SU-DHL-6 (cell line): ENCODE results near the gene PPP6R1.
"Not testable (repeated sequence)": the region's sequence is repeated elsewhere in the genome, so short reads cannot be mapped to it uniquely, and the experiment has no call there.

Source experiments
- H2AFZ ChIP-seq: fragments of 200-600 bp; sonication (generic); 2 replicates; pipeline ENCODE4 v1.6.1; 2014; ENCODE audit warnings: low read depth, mild to moderate bottlenecking, moderate library complexity, mixed read lengths, antibody characterized with exemption, low read length; ENCODE audit not compliant: severe bottlenecking
- H3F3A ChIP-seq: fragments of 200-600 bp; shearing (Covaris generic); 2 replicates; pipeline ENCODE4 v1.6.0; 2016; ENCODE audit warnings: antibody characterized with exemption, mild to moderate bottlenecking; ENCODE audit not compliant: insufficient read depth
- H3K27ac ChIP-seq: fragments of 200-600 bp; sonication (generic); 2 replicates; pipeline ENCODE4 v1.5.1; 2016; ENCODE audit warnings: low read depth, mild to moderate bottlenecking, low read length, moderate library complexity, mixed read lengths
- H3K27me3 ChIP-seq: fragments of 200-600 bp; sonication (generic), shearing (Covaris generic); 2 replicates; pipeline ENCODE4 v1.6.0; 2014; ENCODE audit warnings: mild to moderate bottlenecking, low read length
- H3K36me3 ChIP-seq: fragments of 200-600 bp; sonication (generic); 2 replicates; pipeline ENCODE4 v1.6.1; 2014; ENCODE audit warnings: mild to moderate bottlenecking, low read length, mixed read lengths
- H3K4me2 ChIP-seq: fragments of 300-600, 200-600 bp; shearing (Covaris generic), sonication (generic); 2 replicates; pipeline ENCODE4 v1.6.0; 2014; ENCODE audit warnings: low read length, low read depth, mild to moderate bottlenecking; ENCODE audit not compliant: poor library complexity, severe bottlenecking
- H3K4me3 ChIP-seq: fragments of 200-600 bp; sonication (generic); 2 replicates; pipeline ENCODE4 v1.5.1; 2014; ENCODE audit warnings: antibody characterized with exemption, low read length, mild to moderate bottlenecking, mixed read lengths; ENCODE audit not compliant: insufficient read depth, poor library complexity, severe bottlenecking
- H3K79me2 ChIP-seq: fragments of 200-600 bp; sonication (generic); 2 replicates; pipeline ENCODE4 v1.6.1; 2014; ENCODE audit warnings: mild to moderate bottlenecking, low read length, moderate library complexity; ENCODE audit not compliant: insufficient read depth
- H3K9ac ChIP-seq: fragments of 200-600 bp; sonication (generic); 2 replicates; pipeline ENCODE4 v1.7.0; 2014; ENCODE audit warnings: mild to moderate bottlenecking, low read length
- H3K9me2 ChIP-seq: fragments of 200-600 bp; sonication (generic); replicated peaks from 2 replicates; pipeline ENCODE4 v1.6.1; 2014; ENCODE audit warnings: low read length; ENCODE audit not compliant: insufficient read depth
- H3K9me3 ChIP-seq: fragments of 200-600 bp; sonication (generic); 2 replicates; pipeline ENCODE4 v1.6.1; 2014; ENCODE audit warnings: low read length, mixed read lengths; ENCODE audit not compliant: insufficient read depth
- H4K20me1 ChIP-seq: fragments of 200-600 bp; sonication (generic); 2 replicates; pipeline ENCODE4 v1.6.1; 2014; ENCODE audit warnings: low read depth, mild to moderate bottlenecking, antibody characterized with exemption, low read length, moderate library complexity, mixed read lengths
- CTCF ChIP-seq: fragments of 200-600 bp; sonication (generic); IDR thresholded peaks from one replicate; pipeline ENCODE4 v1.5.1; 2017; ENCODE audit warnings: antibody characterized with exemption, mild to moderate bottlenecking, low read length, moderate library complexity; ENCODE audit not compliant: insufficient read depth, poor library complexity, severe bottlenecking
- EZH2phosphoT487 ChIP-seq: fragments of 200-600 bp; sonication (generic), shearing (Covaris generic); conservative IDR thresholded peaks from 2 replicates; pipeline ENCODE4 v1.6.1; 2018; ENCODE audit warnings: mild to moderate bottlenecking, antibody characterized with exemption, low read length, moderate library complexity, mixed read lengths

Gene PPP6R1

GRCh38 chr19:55208880-55209692, 49.7 kb downstream of the PPP6R1 start, which contains the start of gene PTPRH:
TSS of gene PTPRH (minus strand) at chr19:55209501. CDS start at chr19:55209433, 68 bp downstream.
- Histone ChIP-seq H3K9me2 (no peaks in the 10 kb centered on the region), H3K36me3 (no peaks in the 10 kb centered on the region), H3F3A (no peaks in the 10 kb centered on the region), H3K4me3 (no peak within 1 kb of the TSS), H3K79me2 (no peaks in the 10 kb centered on the region), H2AFZ (no peak within 1 kb of the TSS), H3K27me3 (no peaks in the 10 kb centered on the region), H3K9me3 (peaks cover 5% of the 10 kb centered on the region; the same call in 1 of the 2 replicates), H3K9ac (no peak within 1 kb of the TSS), H4K20me1 (no peaks in the 10 kb centered on the region), H3K4me2 (no peak within 1 kb of the TSS), H3K27ac (no peak within 1 kb of the TSS)
- TF ChIP-seq CTCF (no peak), EZH2phosphoT487 (no peak)

- no peaks in the 10 kb centered on the region for H3K79me2 ChIP-seq
- no peak overlapping the region for H3K4me2 ChIP-seq
- no peaks in the 10 kb centered on the region for H4K20me1 ChIP-seq
- no peak overlapping the region for H3K9ac ChIP-seq
- no peaks in the 10 kb centered on the region for H3K9me2 ChIP-seq
- no peak for TF ChIP-seq EZH2phosphoT487
- no peak for TF ChIP-seq CTCF
- no peaks in the 10 kb centered on the region for H3K27me3 ChIP-seq
- no peaks in the 10 kb centered on the region for H3K9me3 ChIP-seq
- no peak overlapping the region for H2AFZ ChIP-seq
- no peaks in the 10 kb centered on the region for H3F3A ChIP-seq
- no peaks in the 10 kb centered on the region for H3K36me3 ChIP-seq
- H3K27ac ChIP-seq, result no peak overlapping the region
- H3K4me3 ChIP-seq, result no peak overlapping the region
Measured at GRCh38 chr19:55206664-55207500, 51.9 kb downstream of the PPP6R1 start.

GRCh38 chr19:55202199-55202598, 56.6 kb downstream of the PPP6R1 start:
- not testable (repeated sequence) for H3K36me3 ChIP-seq, H3K9ac ChIP-seq, H3K9me3 ChIP-seq, H3K4me3 ChIP-seq, H3K27me3 ChIP-seq, H2AFZ ChIP-seq, H3F3A ChIP-seq, H4K20me1 ChIP-seq, H3K79me2 ChIP-seq, H3K27ac ChIP-seq, H3K4me2 ChIP-seq, H3K9me2 ChIP-seq
